Breast epithelium (tissue), 4 donors: ENCODE results near the gene MAP3K5. TPM values are rescaled to one million over a fixed set of nuclear protein-coding genes. Genes with fewer than 3 reads are reported as not detected.

Experiments
- DNase-seq, 2 donors: peaks; one replicate each; pipeline ENCODE4 v3.0.0-alpha.2; 2019; ENCODE audit warnings: low spot score in 2 of 2
- H3K27ac ChIP-seq, 2 donors: fragments of 200-600 bp; sonication (generic) in 1 of 2; one replicate each; pipeline ENCODE4 v1.5.1; 2016 to 2019; ENCODE audit warnings: mild to moderate bottlenecking in 1 of 2
- H3K27me3 ChIP-seq, 2 donors: fragments of 200-600 bp; sonication (generic) in 1 of 2; one replicate each; pipeline versions ENCODE4 v1.5.1 to v1.6.0; 2017 to 2019; ENCODE audit warnings: control low read depth in 1 of 2, mild to moderate bottlenecking in 1 of 2
- H3K36me3 ChIP-seq: fragments of 200-600 bp; one replicate; pipeline ENCODE4 v1.5.1; 2019
- H3K4me1 ChIP-seq, 2 donors: fragments of 200-600 bp; sonication (generic); one replicate each; pipeline ENCODE4 v1.5.1; 2016 to 2019; ENCODE audit warnings: control low read depth in 1 of 2
- H3K4me3 ChIP-seq, 3 donors: fragments of 200-600 bp; sonication (generic); 1 replicate in 2 of 3; 2 replicates in 1 of 3; pipeline ENCODE4 v1.5.1; 2016 to 2019; ENCODE audit warnings: mild to moderate bottlenecking in 3 of 3, moderate library complexity in 2 of 3
- H3K9me3 ChIP-seq, 2 donors: fragments of 200-600 bp; sonication (generic) in 1 of 2; one replicate each; pipeline ENCODE4 v1.5.1; 2016 to 2019; ENCODE audit warnings: control low read depth in 1 of 2
- POLR2A ChIP-seq: fragments of 450-650 bp; IDR thresholded peaks from one replicate; pipeline ENCODE4 v1.6.1; 2016; ENCODE audit warnings: antibody characterized with exemption, mild to moderate bottlenecking, moderate library complexity
- POLR2AphosphoS5 ChIP-seq, 3 donors: sonication (generic); formaldehyde crosslinking; IDR thresholded peaks; one replicate each; pipeline ENCODE4 v1.6.1; 2017; ENCODE audit warnings: antibody characterized with exemption in 3 of 3
- intact Hi-C: fragments of 100-400 bp; cut with DNase I; formaldehyde crosslinking; loops from one replicate; pipeline ENCODE4 v1.15.1; 2023; ENCODE audit warnings: low total_unique reads
- total RNA-seq, 3 donors: library from RNA; depleted of rRNA; stranded (reverse); fragments of >200 nt; gene quantifications; one replicate each; pipeline ENCODE4 v1.1.0, GENCODE V29; 2016
- TF ChIP-seq, protein P1 (sequence below), 3 donors: fragments of 450-650 bp; IDR thresholded peaks; one replicate each; pipeline ENCODE4 v1.5.1; 2016 to 2017; ENCODE audit warnings: antibody characterized with exemption in 3 of 3, mild to moderate bottlenecking in 3 of 3, moderate library complexity in 3 of 3

The MAP3K5 gene
- total RNA-seq, 3 donors from 2014 or later = 18.6 to 40.0 (median 33.2) TPM

DNA sequence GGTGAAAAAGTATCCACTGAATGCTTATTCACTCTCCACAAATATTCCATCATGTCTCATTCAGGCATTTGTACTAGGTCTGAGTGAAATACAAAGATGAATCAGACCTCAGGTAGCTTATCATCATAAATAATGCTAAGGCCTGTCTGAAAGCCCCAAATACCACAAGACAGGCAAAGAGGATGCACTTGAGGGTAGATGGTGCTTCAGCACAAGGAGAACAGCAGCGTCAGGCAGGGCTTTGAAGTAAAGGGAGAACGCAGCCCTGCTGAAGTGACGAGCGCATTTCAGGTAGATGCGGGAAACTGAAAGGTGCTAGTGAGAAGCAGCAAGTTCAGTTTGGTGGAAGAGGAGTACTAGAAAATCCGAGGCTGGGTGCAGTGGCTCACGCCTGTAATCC, 38.7 kb downstream of the MAP3K5 start:
- Histone ChIP-seq H3K9me3 (no peaks in the 10 kb centered on the region), H3K4me3 (no peak overlapping the region), H3K27ac (no peak overlapping the region), H3K4me1 (no peaks in the 10 kb centered on the region), H3K36me3 (no peaks in the 10 kb centered on the region), H3K27me3 (no peaks in the 10 kb centered on the region)
- intact Hi-C loops = no loop called here
- no peak for DNase-seq
- TF ChIP-seq POLR2A = no peak
- TF ChIP-seq, protein P1, sequence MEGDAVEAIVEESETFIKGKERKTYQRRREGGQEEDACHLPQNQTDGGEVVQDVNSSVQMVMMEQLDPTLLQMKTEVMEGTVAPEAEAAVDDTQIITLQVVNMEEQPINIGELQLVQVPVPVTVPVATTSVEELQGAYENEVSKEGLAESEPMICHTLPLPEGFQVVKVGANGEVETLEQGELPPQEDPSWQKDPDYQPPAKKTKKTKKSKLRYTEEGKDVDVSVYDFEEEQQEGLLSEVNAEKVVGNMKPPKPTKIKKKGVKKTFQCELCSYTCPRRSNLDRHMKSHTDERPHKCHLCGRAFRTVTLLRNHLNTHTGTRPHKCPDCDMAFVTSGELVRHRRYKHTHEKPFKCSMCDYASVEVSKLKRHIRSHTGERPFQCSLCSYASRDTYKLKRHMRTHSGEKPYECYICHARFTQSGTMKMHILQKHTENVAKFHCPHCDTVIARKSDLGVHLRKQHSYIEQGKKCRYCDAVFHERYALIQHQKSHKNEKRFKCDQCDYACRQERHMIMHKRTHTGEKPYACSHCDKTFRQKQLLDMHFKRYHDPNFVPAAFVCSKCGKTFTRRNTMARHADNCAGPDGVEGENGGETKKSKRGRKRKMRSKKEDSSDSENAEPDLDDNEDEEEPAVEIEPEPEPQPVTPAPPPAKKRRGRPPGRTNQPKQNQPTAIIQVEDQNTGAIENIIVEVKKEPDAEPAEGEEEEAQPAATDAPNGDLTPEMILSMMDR (IDR thresholded peaks at IDR 0.05) = no peak
- no peak for TF ChIP-seq POLR2AphosphoS5 (IDR thresholded peaks at IDR 0.05)

DNA sequence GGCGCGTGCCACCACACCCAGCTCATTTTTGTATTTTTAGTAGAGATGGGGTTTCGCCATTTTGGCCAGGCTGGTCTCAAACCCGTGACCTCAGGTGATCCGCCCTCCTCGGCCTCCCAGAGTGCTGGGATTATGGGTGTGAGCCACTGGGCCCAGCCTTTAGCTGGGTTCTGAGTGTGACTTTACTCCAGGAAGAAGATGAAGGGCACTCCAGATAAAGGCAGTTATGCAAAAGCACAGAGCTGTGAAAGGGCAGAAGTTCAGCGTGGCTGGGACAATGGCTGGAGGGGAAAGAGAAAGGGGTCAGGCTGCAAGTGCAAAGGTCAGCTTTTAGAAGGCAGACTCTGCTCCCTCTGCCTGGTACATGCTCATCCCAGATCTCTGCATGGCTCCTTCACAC, 39.7 kb downstream of the MAP3K5 start:
- Histone ChIP-seq H3K4me3 (no peak overlapping the region), H3K9me3 (no peaks in the 10 kb centered on the region), H3K4me1 (no peaks in the 10 kb centered on the region), H3K36me3 (no peaks in the 10 kb centered on the region), H3K27ac (peak overlapping the region in 1 of 2 donors; percentile 62), H3K27me3 (no peaks in the 10 kb centered on the region)
- no peak for DNase-seq
- TF ChIP-seq POLR2A (no peak), POLR2AphosphoS5 (IDR thresholded peaks at IDR 0.05) (no peak)
- TF ChIP-seq, protein P1 (IDR thresholded peaks at IDR 0.05) = no peak
- intact Hi-C loops = no loop called here

DNA sequence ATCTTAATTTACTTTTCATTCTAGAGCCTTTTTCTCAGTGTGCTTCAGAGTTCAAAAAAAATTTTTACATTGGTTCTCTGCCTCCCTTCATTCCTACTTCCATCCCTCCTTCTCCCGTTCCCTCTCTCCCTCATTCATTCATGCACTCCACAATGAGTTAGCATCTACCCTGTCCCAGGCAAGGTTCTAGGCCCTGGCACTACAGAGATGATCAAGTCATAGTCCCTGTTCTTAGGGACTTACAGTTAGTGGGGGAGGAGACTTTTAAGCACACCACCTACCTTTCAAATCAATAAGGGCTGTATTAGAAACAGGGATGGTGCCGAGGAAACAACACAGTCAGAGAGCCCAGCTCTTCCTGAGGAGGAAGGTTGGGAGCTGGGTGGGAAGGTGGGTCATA, 40.3 kb downstream of the MAP3K5 start:
- TF ChIP-seq POLR2A = no peak
- no peak for TF ChIP-seq POLR2AphosphoS5 (IDR thresholded peaks at IDR 0.05)
- TF ChIP-seq, protein P1 (IDR thresholded peaks at IDR 0.05) = no peak
- Histone ChIP-seq H3K4me3 (no peak overlapping the region), H3K4me1 (no peaks in the 10 kb centered on the region), H3K36me3 (no peaks in the 10 kb centered on the region), H3K27ac (peak overlapping the region in 1 of 2 donors; percentile 62), H3K9me3 (no peaks in the 10 kb centered on the region), H3K27me3 (no peaks in the 10 kb centered on the region)
- DNase-seq = no peak
- intact Hi-C loops = no loop called here

DNA sequence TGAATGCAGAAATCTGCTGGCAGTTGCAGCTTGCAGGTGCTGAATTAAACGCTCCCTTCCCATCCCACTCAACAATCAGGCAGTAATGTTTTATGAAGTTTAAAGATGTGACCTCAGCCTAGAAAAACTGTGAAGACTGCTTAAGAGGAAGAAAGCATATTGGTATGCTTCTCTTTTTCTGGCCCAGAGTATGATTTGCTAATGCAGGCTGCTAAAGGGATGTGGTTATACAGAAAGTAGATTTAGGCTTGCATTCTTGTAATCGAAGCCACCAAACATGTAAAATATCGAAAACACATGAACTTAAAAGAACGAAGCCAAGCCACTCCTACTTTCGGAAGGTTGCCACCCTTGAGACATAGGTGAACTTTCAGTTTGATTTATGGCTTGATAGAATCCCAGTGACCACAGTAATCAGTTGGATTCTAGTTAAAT, 40.7 kb downstream of the MAP3K5 start:
- no peaks in the 10 kb centered on the region for H3K36me3 ChIP-seq
- no peak for DNase-seq
- H3K27ac ChIP-seq = peak overlapping the region; percentile 45 to 62
- H3K9me3 ChIP-seq = no peaks in the 10 kb centered on the region
- no peaks in the 10 kb centered on the region for H3K27me3 ChIP-seq
- no peaks in the 10 kb centered on the region for H3K4me1 ChIP-seq
- TF ChIP-seq, protein P1 (IDR thresholded peaks at IDR 0.05) = no peak
- TF ChIP-seq POLR2AphosphoS5 (IDR thresholded peaks at IDR 0.05) (no peak), POLR2A (no peak)
- no peak overlapping the region for H3K4me3 ChIP-seq
- intact Hi-C loops = no loop called here

DNA sequence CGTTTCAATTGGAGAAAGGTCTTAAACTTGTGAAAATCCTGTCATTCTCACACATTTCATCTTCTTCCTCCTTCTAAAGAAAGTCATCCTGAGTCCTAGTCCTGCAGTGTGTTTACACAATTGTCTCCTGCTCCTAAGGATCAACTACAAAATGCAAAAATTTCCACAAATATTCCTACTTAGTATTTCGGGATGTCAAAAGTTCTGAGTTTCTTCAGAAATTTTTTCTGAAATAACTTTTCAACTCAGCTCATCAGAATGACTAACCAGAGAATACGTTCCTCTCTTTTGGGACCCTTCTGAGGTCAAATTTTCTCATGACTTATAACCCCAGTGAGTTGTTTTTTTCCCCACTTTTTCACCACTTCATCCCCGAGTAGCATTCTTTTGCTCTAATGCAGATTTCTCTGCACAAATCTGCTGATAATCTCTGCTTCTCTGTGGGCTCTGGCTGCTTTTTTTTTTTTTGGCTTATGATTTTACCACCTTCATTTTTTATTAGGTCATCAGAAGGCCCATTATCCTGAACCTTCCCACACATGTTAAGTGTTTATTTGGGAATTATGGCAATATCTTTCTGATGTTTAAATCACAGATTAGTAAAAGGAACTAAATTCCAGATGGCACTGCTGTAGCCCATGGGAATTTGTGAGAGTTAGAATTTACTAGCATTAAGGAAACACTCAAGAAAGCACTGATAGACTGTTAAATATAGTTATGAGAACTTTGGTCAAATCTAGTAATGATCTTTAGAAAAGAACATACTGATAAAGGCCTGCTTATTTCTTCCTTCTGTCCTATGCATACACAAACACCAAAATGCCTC, 41.4 kb downstream of the MAP3K5 start:
- Histone ChIP-seq H3K27ac (peak overlapping the region; percentile 45 to 62), H3K4me1 (no peaks in the 10 kb centered on the region), H3K4me3 (no peak overlapping the region), H3K9me3 (no peaks in the 10 kb centered on the region), H3K27me3 (no peaks in the 10 kb centered on the region), H3K36me3 (no peaks in the 10 kb centered on the region)
- TF ChIP-seq POLR2AphosphoS5 (IDR thresholded peaks at IDR 0.05) = no peak
- no peak for TF ChIP-seq POLR2A
- TF ChIP-seq, protein P1 (IDR thresholded peaks at IDR 0.05) = no peak
- intact Hi-C loops = no loop called here
- no peak for DNase-seq
